Measurements from ENCODE around the gene SLC26A11.
A peak's percentile ranks its signal among the peaks of the same experiment; 100 is the strongest.
"Not testable (repeated sequence)": the region's sequence is repeated elsewhere in the genome, so short reads cannot be mapped to it uniquely, and the experiment has no call there.

SLC26A11 gene

DNA sequence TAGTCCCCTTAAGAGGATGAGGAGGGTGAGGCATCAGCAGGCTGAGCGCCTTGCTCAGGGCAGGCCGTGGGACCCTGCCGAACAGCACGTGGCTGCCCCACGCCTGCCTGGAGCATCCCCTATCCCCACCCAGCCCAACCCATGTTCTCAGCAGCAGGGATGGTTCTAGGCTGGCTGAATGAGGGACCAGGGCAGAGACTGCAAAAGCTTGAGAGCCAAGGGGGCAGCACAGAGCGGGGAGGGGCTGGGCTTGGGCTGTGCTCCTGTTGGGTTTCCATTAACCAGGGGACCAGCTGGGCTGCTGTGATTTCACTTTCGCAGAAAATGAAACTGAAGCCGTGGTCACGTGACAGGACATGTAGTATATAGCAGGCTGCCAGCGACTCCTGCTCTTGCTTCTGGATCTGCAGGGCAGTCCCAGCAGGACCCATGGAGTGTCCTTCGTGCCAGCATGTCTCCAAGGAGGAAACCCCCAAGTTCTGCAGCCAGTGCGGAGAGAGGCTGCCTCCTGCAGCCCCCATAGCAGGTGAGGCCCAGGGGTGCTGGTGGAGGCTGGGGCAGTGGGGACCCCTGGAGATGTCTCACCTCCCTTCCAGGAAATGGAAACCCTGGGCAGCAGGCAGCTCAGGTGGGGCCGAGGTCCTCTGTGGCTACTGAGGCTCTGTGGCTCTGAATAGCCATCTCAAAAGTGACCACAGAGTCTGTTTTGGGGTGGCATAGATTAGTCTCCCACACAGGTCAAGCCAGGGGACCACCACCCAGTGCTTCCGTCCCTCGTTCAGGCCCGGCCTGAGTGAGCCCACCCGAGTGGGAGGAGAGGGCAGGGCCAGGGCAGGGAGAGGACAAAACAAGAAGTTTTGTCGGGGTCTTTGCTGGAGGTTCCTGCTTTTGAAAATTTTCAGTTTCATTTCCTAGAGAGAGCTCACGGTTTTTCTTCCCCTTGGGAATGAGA lies 43.3 kb downstream of the SLC26A11 start:
- peak; percentile 86 for DNase-seq

DNA sequence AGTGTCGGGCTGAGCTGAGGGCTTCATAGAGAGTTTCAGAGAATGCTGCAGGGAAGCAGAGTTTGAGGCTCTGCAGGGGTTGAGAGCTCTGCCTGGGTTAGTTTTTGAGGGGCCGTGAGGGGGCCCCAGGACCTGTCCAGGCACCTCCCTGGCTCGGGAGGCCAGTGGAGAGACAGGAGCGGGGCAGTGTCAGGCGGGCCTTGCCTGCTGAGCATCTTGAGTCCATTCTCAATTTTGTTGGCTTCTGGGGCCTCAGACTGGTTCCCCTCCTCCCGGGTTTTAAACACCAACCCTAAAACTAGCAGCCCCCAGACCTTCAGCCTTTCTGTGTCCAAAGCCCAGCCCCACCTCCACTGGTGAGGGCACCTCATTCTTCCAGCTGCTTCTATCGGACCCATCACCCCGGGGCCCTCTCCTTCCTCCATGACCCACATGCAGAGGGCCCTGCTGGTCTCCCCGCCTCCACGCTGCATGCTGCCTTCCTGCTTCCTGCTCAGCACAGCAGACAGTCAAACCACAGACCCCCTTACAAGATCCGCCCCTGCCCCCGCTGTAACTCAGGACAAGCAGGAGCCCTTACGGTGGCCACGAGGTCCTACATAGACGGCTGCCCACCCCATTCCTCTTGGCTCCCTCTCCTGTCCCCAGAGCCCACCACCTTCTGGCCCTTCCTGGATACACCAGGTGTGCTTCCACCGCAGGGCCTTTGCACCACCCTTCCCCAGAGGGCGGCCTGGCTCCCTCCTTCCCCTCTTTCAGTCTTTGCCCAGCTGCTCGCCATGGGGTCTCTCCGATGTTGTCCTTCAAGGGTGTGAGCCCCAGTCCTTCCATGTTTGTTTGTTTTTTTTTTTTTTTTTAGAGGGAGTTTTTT lies 44.2 kb downstream of the SLC26A11 start:
- DNase-seq: no peak

DNA sequence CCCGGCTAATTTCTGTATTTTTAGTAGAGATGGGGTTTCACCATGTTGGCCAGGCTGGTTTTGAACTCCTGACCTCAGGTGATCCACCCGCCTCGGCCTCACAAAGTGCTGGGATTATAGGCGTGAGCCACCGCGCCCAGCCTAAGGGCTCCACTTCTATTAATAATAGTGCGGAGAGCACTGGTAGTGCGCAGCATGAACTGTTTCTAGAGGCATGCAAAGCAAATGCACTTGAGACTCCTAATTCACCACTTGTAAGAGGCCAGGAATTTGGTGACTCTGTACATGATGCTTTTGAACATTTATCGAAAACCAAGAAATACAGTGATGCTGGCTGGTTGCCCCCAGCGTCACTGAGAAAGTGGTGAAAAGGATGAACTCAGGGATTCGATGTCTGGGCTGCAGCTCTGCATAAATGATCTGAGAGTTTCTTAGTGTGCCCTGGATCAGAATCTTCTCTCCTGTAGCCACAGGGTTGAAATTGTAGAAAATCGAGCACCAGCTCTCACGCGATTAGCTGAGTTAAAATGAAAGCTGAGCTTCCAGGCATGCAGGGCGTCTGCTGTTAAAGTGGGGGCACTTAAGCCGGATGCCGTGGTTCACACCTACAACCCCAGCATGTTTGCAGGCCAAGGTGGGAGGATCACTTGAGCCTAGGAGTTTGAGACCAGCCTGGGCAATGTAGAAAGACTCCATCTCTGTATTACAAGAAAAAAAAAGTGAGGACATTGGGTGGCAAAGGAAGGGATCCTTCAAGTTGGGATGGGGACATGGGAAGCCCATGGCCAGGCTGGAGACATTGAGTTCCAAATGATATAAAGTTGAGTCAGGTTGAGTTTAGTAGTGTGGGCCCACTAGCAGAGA lies 45.2 kb downstream of the SLC26A11 start:
- no peak for DNase-seq

DNA sequence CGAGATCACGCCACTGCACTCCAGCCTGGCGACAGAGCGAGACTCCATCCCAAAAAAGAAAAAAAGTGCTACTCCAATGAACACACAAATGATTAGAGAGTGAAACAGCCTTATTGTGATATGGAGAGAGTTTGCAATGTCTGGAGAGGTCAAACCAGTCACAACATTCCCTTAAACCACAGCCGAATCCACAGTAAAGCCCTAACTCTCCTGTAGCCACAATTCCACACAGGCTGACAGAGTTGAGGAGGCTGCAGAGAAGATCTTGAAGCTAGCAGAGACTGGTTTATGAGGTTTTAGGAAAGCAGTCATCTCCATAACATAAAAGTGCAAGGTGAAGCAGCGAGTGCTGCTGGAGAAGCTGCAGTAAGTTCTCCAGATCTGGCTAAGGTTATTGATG lies 47.2 kb downstream of the SLC26A11 start:
- no peak for DNase-seq

DNA sequence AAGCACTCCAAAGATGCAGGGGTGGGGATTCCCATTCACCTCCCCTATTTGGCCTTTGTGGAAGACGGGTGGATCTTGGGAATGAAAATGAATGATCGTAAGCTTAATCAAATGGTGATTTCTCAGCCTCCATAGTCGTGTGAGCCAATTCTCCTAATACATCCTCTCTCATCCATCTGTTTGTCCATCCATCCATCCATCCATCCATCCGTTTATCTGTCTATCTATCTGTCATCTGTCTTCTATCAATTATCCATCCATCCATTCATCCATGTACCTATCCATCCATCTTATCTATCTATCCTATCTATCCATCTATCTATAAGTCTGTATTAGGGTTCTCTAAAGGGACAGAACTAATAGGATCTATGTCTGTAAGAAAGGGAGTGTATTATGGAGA lies 48.2 kb downstream of the SLC26A11 start:
- no peak for DNase-seq

DNA sequence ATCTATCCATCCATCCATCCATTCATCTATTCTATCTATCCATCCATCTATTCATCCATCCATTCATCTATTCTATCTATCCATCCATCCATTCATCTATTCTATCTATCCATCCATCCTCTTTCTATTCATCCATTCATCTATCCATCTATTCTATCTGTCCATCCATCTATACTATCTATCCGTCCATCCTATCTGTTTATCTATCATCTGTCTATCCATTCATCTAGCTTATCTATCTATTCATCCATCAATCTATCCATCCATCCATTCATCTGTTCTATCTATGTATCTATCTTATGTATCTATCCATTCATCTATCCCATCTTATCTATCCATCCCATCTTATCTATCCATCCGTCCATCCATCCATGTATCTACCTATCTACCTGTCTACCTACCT lies 49.2 kb downstream of the SLC26A11 start:
- no peak for DNase-seq

DNA sequence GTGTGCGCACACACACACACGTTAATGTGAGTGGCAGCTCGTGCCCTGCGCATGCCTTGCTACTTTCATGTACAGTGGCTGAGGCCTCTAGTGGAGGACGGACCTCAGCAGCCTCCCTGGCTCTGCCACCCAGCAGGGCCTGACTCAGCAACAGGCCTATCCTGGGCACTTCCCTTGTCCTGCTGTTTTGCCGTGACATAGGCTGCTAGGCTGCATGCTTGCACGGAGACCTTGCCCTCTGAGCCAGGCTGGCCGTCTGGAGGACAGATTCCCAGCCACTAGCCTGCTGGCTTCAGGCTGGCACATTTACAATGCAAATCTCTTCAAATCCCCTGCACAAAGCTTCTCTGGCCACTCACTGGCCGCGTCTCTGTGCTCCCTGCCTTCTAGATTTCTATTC lies 49.9 kb downstream of the SLC26A11 start:
- no peak for DNase-seq

DNA sequence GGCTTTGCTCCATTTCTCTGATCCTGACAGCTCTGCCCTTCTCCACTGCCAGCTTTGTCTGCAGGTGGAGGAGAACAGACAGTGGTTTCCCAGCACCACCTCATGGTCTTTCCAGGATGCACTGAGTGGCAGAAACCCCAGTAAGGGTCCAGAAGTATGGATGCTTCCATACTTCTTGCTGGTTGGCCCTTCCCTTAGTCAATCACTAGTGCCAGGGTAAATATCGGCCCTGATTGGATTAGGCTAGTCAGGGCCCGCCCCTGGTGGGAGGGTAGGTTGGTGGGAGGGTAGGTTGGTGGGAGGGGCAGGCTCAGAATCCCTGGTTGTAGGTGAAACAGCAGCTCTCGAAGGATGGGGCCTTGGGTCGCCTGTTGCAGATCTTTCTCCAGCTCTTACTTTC lies 50.6 kb downstream of the SLC26A11 start:
- no peak for DNase-seq

DNA sequence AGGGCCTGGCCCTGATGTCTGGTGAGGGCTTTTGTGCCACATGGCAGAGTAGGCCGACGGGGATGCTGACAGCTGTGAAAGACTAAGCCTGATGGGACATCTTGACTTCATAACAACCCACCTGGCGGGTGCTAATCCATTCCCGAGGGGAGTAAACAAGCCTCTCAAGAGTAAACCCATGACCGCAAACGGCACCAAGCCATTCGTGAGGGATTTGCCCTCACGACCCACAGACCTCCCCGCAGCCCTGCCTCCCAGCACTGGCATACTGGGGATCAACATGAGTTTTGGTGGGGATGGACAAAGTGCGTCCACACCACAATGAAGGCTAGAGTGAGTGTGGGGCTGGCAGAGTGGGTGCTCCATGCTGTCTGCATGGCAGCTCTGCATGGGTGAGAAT lies 52.1 kb downstream of the SLC26A11 start:
- DNase-seq: peak; percentile 83

DNA sequence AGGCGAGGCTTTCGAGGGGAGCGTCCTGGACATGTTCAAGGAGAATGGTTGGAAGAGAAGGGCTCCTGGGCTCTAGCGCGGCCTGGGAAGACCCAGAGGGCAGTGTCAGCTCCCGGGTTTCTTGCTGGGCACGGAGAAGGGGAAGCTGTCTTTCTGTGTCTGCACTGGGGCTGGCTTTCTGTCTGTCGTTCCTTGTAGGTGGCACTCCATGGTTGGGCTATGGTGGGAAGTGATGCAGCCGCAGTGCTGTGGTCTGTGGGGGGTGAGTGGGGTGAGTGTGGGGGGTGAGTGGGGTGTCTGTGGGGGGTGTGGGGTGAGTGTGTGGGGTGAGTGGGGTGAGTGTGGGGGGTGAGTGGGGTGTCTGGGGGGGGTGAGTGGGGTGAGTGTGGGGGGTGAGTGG lies 54.1 kb downstream of the SLC26A11 start:
- DNase-seq: no peak

DNA sequence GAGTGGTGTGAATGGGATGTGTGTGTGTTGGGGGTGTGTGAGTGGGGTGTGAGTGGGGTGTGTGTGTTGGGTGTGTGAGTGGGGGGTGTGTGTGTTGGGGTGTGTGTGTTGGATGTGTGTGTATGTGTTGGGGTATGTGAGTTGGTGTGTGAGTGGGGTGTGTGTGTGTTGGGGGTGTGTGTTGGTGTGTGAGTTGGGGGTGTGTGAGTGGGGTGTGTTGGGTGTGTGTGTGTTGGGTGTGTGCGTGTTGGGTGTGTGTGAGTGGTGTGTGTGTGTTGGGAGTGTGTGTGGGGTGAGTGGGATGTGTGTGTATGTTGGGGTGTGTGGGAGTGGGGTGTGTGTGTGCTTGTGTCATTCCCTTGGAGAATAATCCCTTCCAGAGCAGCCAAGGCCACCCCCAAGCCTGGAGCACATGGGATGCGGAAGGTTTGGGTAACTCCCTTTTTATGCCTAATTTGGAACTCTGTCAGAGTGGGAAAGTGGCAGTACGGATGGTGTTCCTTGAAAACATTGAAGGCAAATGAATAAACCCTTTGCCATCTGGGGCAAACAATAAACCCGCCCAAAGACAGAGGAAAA lies 54.7 kb downstream of the SLC26A11 start:
- DNase-seq: no peak

DNA sequence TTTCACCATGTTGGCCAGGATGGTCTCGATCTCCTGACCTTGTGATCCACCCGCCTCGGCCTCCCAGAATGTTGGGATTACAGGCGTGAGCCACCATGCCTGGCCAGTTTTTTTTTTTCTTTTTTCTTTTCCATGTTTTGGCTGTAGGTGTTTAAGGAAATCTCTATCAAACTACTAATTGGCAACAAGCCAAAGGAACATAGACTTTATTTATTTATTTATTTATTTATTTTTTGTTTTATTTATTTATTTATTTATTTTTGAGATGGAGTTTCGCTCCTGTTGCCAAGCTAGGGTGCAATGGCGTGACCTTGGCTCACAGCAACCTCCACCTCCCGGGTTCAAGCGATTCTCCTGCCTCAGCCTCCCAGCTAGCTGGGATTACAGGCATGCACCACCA lies 55.6 kb downstream of the SLC26A11 start:
- not testable (repeated sequence) for DNase-seq

DNA sequence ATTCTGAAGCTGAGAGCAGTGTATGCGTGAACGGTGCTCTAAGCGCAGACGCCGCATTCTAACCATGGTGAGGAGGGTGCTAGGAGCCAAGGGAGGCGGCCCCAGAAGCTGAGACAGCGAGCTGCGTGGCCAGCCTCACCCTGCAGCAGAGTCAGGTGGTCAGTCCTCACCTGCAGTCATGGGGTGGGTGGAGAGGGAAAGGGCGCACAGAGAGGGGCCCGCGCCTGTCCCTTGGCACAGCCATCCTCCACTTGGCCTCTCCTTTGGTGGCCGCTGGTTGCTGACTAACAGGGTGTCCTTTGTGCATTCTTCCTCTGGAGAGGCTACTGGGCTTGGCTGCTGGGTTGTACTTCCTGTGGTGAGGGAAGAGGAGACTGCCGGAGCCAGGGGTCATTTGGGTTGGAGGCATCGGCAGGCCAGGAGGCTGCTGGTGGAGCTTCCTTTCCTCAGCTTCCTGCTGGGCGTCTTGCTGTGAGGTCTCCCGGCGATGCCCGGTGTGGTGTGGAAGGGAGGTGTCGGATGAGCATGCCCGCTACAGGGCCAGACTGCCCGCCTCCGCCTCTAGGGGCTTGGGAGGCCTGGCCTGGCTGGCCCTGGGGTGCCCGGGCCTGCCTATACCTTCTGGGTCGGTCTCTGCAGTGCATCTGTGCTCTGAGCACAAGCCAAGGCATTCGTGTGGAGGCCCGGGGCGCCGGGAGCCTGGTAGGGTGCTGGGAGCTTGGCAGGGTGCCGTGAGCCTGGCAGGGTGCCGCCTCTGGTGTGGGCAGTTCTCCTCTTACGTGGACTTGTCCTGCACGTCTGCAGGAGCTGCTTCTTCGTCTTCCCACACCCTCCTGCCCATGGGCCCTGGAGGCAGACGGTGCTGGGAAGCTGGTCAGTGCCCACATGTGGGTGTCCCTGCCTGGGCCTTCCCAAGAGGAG lies 57.8 kb downstream of the SLC26A11 start:
- DNase-seq: no peak

DNA sequence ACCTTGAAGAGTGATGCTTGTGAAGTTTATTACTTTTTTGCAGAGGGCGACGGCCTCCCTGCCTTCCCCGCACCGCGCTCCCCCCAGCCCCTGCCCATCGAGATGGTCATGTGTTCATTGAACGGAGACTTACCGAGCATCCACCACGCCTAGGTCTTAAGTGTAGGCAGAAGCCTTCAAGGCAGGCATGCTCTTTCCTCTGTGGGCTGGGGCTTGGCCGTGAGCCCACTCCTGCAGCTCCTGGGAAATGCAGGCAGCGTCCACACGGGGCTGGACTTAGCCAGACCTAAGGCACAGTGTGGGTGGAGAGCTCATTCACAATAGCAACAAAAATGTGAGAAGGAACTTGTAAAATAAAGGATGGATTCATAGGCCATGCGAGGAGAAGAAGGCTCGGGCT lies 59.7 kb downstream of the SLC26A11 start:
- no peak for DNase-seq

DNA sequence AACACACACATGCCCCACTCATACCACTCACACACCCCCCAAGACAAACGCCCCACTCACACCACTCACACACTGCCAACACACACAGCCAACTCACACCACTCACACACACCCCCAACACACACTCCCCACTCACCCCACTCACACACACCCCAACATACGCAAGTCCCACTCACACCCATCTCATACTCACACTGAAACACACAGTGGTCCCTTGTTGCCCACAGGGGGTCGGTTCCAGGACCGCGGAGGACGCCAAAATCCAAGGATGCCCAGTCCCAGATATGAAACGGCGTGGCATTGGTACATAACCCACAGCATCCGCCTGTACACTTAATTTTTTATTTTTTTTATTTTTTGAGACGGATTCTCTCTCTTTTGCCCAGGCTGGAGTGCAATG lies 61.3 kb downstream of the SLC26A11 start:
- DNase-seq: no peak

DNA sequence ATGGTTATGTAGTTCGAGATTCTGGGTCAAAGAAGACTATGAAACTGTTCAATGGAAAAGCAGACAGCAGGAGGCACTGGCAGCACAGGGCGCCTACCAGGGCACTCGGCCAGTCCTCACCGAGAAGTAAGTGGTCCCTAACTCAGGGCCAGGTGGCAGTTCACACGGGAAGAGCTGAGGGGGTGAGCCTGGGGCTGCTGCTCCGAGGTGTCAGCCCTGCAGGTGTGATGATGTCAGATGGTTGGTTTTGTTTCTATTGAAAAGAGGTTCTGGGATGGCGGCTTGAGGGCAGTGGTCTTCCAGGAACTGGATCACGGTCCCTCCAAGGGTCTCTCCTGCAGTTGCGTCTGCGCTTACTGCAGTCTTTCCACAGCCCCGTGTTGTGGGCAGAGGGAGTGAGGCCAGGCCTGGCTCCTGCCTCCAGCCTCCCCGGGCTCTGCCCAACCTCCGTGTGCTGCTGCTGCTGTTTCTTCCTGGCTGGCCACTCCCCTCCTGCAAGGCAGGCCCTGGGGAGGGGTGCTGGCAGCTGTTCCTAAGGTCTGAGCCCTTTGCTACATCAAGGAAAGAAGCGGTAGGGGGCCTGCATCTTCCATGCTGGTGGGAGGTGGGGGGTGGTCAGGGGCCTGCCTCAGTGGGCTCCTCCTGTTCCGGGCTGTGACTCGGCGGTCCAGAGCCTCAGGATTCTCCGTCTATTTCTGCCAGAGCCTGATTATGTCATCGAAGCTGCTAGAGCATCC lies 63.1 kb downstream of the SLC26A11 start:
- peak; percentile 80 for DNase-seq

DNA sequence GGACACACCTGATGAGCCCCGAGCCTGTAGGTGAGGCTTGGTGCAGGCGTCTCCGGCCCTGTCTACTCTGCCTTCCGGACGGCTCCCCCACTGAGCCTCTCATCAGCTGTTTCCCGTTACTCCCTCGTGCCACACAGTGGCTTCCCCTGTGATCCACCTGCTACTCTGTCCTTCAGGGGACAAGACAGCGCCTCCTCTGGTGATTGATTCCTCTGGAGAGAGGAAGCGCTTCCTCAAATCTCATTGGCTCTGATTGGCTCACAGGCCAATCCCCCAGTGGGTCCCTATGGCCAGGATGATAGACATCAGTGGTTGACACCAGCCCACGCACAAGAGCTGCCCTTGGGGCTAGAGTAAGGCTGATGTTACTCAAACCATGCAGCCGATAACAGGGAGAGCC lies 64.4 kb downstream of the SLC26A11 start:
- no peak for DNase-seq

DNA sequence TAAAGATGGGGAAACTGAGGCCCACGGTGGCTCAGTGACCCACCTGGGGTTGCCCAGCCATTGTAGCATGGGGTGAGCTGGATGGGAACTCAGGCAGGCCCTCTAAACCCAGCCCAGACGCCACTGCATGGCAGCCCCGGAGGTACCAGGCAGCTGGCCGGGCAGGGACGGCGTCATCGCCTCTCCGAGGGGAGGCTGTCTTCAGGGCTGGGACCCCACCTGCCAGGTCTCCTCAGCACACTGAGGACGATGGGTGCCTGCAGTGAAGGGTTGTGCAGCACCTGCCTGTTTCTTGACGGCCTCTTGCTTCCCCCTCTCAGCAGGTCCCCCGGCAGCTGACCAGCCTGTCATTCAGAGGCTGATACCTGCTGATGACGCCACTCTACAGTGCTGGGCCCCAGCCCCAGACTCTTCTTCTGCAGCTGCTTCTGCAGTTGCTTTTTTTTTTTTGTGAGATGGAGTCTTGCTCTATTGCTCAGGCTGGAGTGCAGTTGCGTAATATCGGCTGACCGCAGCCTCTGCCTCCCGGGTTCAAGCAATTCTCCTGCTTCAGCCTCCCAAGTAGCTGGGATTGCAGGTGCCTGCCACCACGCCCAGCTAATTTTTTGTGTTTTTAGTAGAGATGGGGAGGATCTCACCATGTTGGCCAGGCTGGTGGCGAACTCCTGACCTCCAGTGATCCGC lies 65.2 kb downstream of the SLC26A11 start:
- no peak for DNase-seq

DNA sequence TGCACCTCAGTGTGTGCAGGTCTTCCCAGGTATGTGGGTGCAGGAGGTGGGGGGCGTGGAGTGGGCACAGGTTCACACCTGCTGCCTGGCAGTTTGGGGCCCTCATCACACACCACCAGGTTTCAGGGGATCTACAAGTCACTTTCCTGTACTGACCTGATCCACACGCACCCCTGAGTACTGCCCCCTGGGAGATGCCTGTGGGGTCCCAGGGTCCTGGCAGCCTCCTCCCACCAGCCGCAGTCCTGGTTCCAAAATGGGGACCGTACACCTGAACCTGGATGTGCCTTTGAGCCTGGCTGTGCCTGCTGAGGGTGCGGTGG lies 66.4 kb downstream of the SLC26A11 start:
- no peak for DNase-seq

DNA sequence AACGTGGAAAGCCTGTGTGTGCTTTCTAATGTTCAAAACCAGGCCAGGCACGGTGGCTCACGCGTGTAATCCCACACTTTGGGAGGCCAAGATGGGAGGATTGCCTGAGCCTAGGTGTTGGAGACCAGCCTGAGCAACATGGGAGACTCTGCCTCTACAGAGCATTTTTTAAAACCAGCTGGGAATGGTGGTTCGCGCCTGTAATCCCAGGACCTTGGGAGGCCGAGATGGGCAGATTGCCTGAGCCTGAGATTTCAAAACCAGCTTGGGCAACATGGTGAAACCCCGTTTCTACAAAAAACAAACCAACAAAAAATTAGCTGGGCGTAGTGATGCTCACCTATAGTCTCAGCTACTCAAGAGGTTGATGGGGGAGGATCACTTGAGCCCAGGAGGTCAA lies 66.8 kb downstream of the SLC26A11 start:
- no peak for DNase-seq

Data from NCI-H2171 treated with DMSO at 0.1 percent for 48 hours (cell line).